NCI-H1436 treated with DMSO at 0.1 percent for 48 hours (cell line): Measurements from ENCODE around the gene TREML2.

Experiments used
- DNase-seq: peaks from one replicate; lab custom pipeline; 2025; lab: John Stamatoyannopoulos, UW

Gene TREML2

DNA sequence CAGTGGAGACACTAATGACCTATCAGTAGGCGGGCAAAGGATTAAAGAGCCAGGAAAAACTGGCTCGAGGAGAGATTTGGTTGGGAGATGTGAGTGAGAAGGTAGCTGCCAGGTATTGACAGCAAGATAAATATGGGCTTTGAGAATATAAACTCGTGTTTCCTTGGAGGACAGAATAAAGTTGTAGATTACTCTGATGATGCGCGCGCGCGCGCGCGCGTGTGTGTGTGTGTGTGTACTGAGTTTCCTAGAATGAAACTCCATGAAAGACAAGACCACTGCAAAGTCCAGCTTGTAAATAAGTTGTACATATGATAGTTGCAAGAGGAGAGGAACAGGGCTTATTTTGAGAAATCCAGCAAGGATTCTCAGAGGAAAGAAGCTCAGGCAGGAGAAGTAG lies 24.8 kb downstream of the TREML2 start:
- DNase-seq = no peak

- DNase-seq = no peak
These were observed 25.9 kb downstream of the TREML2 start for GRCh38 chr6:41175084-41175483.

GRCh38 chr6:41174610-41175009 lies 26.3 kb downstream of the TREML2 start:
- no peak for DNase-seq

DNA sequence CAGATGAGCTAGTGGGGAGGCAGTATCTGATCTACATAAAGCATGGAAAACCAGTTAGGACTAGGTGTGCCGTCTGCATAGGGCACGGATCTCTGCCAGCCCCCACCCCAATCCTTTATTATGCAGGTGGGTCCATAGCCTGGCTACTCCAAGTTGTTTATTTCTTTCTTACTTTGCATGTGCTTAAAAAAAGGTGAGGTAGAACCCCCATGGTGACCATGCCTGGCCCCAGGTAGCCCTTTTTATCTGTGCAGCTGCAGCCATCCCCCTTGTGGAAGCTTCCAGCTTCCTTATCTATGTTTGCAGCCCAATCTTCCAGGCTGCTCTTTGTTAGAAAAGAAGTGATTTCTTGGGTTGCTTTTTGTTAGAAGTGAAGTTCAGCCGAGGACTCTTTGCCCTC lies 29.0 kb downstream of the TREML2 start:
- DNase-seq = no peak

DNA sequence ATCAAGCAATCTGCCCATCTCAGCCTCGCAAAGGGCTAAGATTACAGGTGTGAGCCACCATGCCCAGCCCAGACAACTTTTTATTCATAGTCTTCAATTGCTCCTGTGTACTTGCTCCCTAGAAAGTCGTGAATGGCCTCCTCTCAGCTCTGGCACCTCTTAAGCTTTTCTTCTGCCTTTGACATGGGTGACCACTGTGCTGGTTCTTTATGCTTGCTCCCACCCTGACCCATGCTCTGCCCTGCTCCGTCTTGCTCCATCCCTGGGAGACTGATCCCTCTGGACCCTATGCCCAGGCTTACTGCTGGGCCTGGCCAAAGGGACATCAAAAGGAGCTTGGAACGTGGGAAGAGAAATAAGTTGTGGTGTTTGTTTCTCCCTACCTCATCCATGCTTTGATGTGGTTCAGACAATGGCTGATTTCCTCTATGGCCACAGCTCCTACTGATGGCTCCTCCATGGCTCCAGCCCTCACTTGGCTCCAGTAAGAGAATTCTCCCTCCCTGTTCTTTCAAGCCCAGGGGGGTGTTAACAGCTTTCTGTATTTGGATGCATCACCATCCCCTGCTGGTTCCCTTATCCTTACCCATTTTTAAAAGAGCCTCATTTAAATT lies 30.3 kb downstream of the TREML2 start:
- no peak for DNase-seq

DNA sequence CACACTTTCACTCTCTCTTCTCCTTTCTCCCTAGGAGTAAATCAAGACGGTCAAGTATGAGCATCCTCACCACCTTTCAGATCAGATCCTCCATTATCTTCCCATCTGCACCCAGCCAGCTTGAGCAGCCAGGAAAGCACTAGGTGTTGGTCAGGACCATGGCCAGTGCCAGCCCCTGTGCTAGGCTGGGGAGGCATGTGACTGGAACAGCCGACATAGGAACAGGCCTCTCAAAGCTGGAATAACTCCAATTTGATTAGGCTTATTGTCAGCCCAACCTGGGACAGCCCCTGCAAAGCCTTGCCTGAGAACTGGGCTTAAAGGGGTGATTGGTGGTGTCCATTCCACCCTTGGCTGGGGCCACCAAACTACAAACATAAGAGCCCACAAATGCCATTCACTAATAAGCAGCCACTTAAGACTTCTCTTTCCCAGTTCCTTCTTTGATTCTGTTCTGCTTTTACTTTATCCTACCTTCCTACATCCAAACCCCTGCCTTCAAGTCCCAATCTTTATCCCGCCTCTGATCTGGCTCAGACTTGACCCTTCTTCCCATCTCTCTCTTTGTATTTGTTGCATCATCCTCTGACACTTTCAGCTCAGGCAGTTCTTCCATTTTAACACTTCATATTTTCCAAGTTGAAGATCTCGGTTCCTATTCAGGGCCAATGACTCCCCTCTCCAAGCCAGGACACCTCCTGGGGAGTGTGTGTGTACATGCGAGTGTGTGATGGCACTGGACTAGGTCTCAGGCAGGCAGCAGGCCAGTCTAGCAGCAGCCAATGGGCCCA lies 33.6 kb downstream of the TREML2 start:
- no peak for DNase-seq

- DNase-seq = no peak
These were observed 36.3 kb downstream of the TREML2 start for GRCh38 chr6:41164551-41165120.

DNA sequence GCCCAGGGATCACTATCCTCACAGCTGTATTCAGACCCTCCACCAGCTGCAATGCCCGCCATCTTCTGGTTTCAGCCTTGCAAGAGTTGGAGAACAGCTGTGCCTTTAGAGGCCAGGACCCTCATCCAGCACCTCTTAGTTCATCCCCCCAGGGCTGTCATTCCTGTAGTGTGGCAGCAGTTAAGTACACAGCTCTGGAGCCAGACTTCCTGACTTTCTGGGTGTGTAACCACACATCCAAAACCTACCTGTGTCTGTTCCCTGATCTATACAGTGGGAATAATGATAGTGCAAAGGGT lies 37.6 kb downstream of the TREML2 start:
- DNase-seq = no peak

- DNase-seq = no peak
These were observed 38.1 kb downstream of the TREML2 start, which contains the start of gene TREM2 for GRCh38 chr6:41162687-41163418. TREM2 (minus strand) TSS chr6:41163116; CDS start chr6:41163082, 34 bp downstream.

DNA sequence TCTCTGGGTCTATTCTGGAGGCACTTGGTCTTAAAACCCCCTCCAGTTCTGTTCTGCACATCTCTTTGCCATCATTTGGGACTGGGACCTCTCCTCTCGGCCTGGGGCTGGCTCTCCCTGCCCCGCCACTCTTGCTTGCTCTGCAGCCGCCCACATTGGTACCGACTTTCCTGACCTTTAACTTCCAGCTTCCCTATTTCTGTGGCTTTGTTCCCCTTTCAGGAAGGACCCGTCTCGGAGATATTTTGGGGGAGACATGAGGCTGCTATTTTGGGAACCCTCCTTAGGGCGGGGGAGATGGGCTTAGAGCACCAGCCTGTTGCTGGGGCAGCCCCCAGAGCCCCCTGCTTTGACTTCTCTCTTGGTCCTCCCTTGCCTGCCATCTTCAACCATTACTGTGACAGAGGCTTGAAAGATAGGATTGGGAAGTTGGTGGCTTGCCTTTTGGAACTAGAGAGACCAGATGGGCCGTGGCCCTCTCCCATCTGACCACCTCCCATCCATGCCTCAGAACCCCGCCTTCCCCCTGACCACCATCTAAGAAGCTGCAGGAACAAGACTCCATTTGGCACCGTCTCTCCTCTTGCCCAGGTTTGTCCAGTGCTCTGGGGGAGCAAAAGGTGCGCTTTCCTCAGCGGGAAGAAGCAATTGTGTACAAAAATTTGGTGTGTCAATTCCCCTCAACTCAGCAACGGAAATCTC lies 38.9 kb downstream of the TREML2 start:
- no peak for DNase-seq

DNA sequence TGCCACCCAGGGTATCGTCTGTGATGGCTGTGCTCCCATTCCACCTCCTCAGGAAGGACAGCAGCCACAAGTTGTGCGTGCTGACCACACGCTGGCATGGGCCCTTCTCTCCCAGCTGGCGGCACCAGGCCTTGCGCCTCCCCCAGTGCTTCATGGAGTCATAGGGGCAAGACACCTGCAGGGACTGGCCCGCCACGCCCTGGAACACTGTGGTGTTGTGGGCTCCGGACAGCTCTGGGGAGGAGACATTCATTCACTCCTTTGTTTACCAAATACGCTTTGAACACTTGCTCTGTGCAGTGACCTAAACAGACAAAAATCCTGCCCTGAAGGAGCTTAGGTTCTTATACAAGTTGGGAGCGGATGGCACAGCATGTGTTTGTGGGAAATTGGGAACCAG lies 39.6 kb downstream of the TREML2 start:
- DNase-seq = no peak

DNA sequence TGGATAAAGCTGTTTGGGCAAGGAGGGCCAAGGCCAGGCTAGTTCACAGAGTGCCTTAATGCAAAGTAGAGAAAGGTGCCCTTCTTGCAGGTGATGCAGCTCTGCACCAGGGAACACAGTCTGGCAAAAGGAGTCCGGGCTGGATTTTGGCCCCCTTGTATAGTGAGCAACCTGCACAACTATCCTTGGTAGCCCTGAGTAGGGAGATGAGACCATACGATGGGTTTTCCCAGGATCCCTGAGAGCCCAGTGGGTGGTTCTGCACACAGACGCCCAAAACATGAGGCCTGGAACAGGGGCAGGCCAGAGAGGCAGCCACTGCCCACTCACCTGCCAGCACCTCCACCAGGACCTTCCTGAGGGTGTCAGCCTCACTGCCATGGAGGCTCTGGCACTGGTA lies 40.0 kb downstream of the TREML2 start:
- no peak for DNase-seq

DNA sequence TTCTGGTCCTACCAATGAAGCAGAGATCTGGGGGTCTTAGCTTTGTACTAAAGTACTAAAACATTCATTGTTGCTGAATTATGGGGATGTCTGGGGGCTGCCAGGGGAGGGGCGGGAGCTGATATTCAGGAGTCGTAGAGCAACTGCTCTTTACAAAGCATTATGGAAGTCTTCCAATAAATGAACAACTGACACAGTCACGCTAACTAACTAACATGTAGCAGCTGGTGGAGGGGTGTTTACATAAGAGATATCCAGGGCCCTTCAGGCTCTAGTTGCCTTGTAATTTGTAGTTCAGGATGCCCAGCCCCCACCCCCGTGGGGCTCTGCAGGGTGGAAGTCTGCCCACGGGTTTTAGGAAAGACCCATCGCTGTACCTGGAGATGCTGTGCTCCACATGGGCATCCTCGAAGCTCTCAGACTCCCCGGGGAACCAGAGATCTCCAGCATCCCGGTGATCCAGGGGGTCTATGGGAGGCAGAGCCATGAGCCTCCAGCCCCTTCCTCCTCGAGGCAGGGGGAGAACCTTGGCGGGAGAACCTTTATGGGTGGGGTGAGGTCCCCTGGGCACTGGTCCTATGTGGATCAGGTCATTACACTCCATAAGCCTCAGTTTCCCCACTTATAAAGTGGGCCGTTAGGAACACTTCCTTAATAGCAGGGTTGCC lies 41.4 kb downstream of the TREML2 start:
- peak; percentile 78 for DNase-seq

- no peak for DNase-seq
These were observed 43.6 kb downstream of the TREML2 start for GRCh38 chr6:41157323-41157722.

- no peak for DNase-seq
These were observed 44.2 kb downstream of the TREML2 start for GRCh38 chr6:41156771-41157170.

DNA sequence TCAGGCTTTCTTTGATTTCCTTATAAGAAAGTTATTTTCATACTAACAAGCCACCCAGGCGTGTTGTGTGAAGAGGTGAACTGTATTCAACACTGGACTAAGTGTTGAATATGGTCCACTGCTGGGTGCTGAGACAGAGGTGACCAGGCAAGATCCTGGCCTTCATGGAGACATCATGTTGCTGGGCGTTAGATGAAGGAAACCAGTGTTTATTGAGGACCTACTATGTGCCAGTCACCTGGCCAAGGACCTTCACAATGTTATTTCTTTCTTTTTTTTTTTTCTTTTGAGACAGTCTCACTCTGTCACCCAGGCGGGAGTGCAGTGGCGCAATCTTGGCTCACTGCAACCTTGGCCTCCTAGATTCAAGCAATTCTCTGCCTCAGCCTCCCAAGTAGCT lies 44.9 kb downstream of the TREML2 start:
- no peak for DNase-seq

GRCh38 chr6:41155132-41155805 lies 45.7 kb downstream of the TREML2 start:
- no peak for DNase-seq

GRCh38 chr6:41153992-41154625 lies 46.8 kb downstream of the TREML2 start, which contains the start of gene TREML1:
TREML1 (minus strand) TSS chr6:41154347; CDS start chr6:41154288, 59 bp downstream.
- no peak for DNase-seq

DNA sequence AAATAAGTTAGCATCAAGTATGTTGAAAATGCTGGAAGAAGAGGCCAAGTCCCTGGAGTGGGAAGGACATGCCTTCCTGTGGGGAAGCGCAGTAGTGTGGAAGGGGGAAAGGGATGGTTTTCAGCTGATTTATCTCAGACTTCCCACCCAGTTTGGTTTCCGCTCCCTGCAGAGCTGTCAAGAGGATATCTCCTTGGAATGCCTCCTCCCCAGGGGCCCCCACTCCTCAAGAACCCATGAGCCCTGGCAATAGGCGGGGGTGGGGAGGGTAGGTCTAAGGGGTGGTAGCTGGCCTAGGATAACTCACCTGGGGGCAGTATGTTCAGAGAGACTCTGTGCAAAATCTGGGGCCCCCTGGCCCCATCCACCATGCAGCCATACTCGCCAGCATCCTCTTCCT lies 47.5 kb downstream of the TREML2 start:
- no peak for DNase-seq

DNA sequence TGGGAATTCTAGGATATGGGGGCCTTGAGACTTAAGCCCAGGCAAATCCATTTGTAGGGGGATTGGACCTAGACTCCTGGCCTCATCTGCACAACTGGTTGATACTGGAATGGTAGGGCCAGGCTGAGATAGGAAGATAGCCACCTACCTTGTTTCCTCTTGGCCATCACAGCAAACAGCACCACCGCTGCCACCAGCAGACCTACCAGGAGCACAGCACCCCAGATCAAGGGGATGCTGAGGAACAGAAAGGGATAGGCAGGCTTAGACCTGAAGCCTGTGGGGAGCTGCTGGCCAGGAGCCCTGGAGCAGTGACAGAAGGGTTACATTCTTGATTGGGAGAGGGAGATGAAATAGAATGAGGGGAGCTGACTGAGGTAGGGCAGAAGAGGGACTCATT lies 50.3 kb downstream of the TREML2 start:
- DNase-seq = no peak

DNA sequence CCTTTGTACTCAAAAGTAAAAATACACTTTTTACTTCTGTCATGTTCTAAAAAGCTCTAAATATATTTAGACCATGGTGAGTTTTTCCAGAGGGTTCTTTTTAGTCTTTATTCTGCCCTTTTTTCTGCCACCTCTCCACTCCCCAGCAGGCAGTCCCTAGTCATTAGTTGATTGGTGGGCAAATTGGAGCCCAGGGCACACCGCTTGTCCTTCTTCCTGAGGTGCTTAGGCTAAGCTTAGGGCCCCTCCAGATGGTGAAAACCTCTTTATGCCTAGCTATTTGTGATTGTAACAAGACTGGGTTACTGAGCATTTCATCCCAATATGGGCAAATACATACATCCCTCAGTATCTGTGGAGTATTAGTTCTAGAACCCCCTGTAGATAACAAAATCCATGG lies 53.0 kb downstream of the TREML2 start:
- DNase-seq = no peak
